Neural crest cell (in vitro differentiated cells): Measurements from ENCODE around the gene CUL5. TPM values are rescaled to one million over a fixed set of nuclear protein-coding genes. Genes with fewer than 3 reads are reported as not detected.
"Not testable (repeated sequence)": the region's sequence is repeated elsewhere in the genome, so short reads cannot be mapped to it uniquely, and the experiment has no call there.

Experiments used
- DNase-seq: peaks from one replicate; pipeline ENCODE4 v3.0.0; 2021; ENCODE audit warnings: low read depth, mixed read lengths, low spot score
- H3K27ac Mint-ChIP-seq: one replicate; pipeline ENCODE4 v1.8.0; 2021; ENCODE audit warnings: mild to moderate bottlenecking, mixed read lengths; ENCODE audit not compliant: unreplicated experiment
- H3K27me3 Mint-ChIP-seq: 2 replicates; pipeline ENCODE4 v1.8.0; 2021; ENCODE audit warnings: low read depth, mild to moderate bottlenecking, mixed read lengths
- H3K36me3 Mint-ChIP-seq: 2 replicates; pipeline ENCODE4 v1.8.0; 2021; ENCODE audit warnings: low read depth, mild to moderate bottlenecking, mixed read lengths
- H3K4me1 Mint-ChIP-seq: 2 replicates; pipeline ENCODE4 v1.8.0; 2021; ENCODE audit warnings: mixed read lengths
- H3K4me3 Mint-ChIP-seq: one replicate; pipeline ENCODE4 v1.8.0; 2021; ENCODE audit warnings: mild to moderate bottlenecking, mixed read lengths
- H3K9me3 Mint-ChIP-seq: 2 replicates; pipeline ENCODE4 v1.8.0; 2021; ENCODE audit warnings: mixed read lengths
- CTCF ChIP-seq: fragments of 200-600 bp; sonication (generic); conservative IDR thresholded peaks from 2 replicates; pipeline ENCODE4 v1.5.0; 2021; ENCODE audit warnings: antibody characterized with exemption, mild to moderate bottlenecking
- total RNA-seq: library from RNA; stranded (reverse); gene quantifications from 2 replicates; pipeline ENCODE4 v1.2.1, GENCODE V29; 2021

The CUL5 gene
- total RNA-seq, 1 donor from 2014 or later, result 46.3 TPM

- Mint-ChIP-seq H3K9me3 (no peaks in the 10 kb centered on the region), H3K4me1 (peaks cover 17% of the 10 kb centered on the region), H3K4me3 (no peak overlapping the region), H3K27me3 (no peaks in the 10 kb centered on the region), H3K27ac (no peak overlapping the region), H3K36me3 (peaks cover 9% of the 10 kb centered on the region)
- TF ChIP-seq CTCF, result no peak
- no peak for DNase-seq
These were observed 106.9 kb downstream of the CUL5 start for GRCh38 chr11:108115500-108116140.

GRCh38 chr11:108117746-108118371 lies 109.2 kb downstream of the CUL5 start:
- H3K4me1 Mint-ChIP-seq, result peaks cover 28% of the 10 kb centered on the region
- peak overlapping the region; percentile 62 for H3K4me3 Mint-ChIP-seq
- TF ChIP-seq CTCF, result peak; percentile 73
- H3K36me3 Mint-ChIP-seq, result peaks cover 6% of the 10 kb centered on the region
- no peaks in the 10 kb centered on the region for H3K9me3 Mint-ChIP-seq
- H3K27me3 Mint-ChIP-seq, result no peaks in the 10 kb centered on the region
- DNase-seq, result no peak
- H3K27ac Mint-ChIP-seq, result no peak overlapping the region

GRCh38 chr11:108120936-108121273 lies 112.2 kb downstream of the CUL5 start:
- Mint-ChIP-seq H3K4me1 (peaks cover 27% of the 10 kb centered on the region), H3K4me3 (peak overlapping the region; percentile 95)
- not testable (repeated sequence) for H3K36me3 Mint-ChIP-seq, H3K27me3 Mint-ChIP-seq, DNase-seq, H3K9me3 Mint-ChIP-seq, H3K27ac Mint-ChIP-seq

- Mint-ChIP-seq H3K9me3 (no peaks in the 10 kb centered on the region), H3K4me3 (peak within 1 kb of the TSS; percentile 95), H3K36me3 (peaks cover 11% of the 10 kb centered on the region), H3K27ac (peak within 1 kb of the TSS; percentile 92), H3K27me3 (no peaks in the 10 kb centered on the region), H3K4me1 (peaks cover 27% of the 10 kb centered on the region)
- DNase-seq, result peak; percentile 92
- peak; percentile 56 for TF ChIP-seq CTCF
These were observed 112.8 kb downstream of the CUL5 start, which contains the start of gene ACAT1 for GRCh38 chr11:108121274-108122155. TSS of gene ACAT1 (plus strand) at chr11:108121567. CDS start at chr11:108121607, 40 bp downstream.

GRCh38 chr11:108122166-108122628 lies 113.5 kb downstream of the CUL5 start:
- Mint-ChIP-seq H3K9me3 (no peaks in the 10 kb centered on the region), H3K27ac (no peak overlapping the region)
- no peak for DNase-seq

More at GRCh38 chr11:108122166-108122628, 113.5 kb downstream of the CUL5 start:
- Mint-ChIP-seq H3K4me3 (peak overlapping the region; percentile 95), H3K27me3 (no peaks in the 10 kb centered on the region), H3K4me1 (peaks cover 27% of the 10 kb centered on the region), H3K36me3 (peaks cover 11% of the 10 kb centered on the region)
- no peak for TF ChIP-seq CTCF
